ENCODE data around the gene CLEC10A. TPM values are rescaled to one million over a fixed set of nuclear protein-coding genes. Genes with fewer than 3 reads are reported as not detected.
A peak's percentile ranks its signal among the peaks of the same experiment; 100 is the strongest.

The CLEC10A gene
- total RNA-seq, 3 donors from 2014 or later: 2.8 to 15.8 (median 2.9) TPM

DNA sequence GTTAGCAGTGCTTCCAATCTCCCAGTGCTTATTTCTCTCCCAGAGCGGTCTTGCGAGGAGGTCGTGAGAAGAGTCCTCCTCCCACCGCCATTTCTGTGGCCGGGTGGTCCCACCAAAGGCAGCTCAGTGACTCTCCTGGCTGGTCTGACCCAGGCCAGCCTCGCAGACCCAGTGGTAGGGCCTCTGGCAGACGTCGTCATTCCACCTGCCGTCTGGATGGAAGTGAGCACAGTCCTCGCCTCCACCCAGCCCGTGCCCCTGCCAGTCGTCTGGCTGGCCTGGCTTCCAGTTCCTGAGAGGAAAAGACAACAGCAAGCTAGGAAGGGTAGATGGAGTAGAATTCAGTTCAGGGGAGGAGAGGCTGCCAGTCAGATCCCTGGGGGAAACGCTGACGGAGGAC, 5.1 kb downstream of the CLEC10A start:
- TF ChIP-seq, protein P1, sequence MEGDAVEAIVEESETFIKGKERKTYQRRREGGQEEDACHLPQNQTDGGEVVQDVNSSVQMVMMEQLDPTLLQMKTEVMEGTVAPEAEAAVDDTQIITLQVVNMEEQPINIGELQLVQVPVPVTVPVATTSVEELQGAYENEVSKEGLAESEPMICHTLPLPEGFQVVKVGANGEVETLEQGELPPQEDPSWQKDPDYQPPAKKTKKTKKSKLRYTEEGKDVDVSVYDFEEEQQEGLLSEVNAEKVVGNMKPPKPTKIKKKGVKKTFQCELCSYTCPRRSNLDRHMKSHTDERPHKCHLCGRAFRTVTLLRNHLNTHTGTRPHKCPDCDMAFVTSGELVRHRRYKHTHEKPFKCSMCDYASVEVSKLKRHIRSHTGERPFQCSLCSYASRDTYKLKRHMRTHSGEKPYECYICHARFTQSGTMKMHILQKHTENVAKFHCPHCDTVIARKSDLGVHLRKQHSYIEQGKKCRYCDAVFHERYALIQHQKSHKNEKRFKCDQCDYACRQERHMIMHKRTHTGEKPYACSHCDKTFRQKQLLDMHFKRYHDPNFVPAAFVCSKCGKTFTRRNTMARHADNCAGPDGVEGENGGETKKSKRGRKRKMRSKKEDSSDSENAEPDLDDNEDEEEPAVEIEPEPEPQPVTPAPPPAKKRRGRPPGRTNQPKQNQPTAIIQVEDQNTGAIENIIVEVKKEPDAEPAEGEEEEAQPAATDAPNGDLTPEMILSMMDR (IDR thresholded peaks at IDR 0.05): no peak
- TF ChIP-seq POLR2A (IDR thresholded peaks at IDR 0.05) (no peak), POLR2AphosphoS5 (IDR thresholded peaks at IDR 0.05) (no peak)
- H3K4me1 ChIP-seq: no peaks in the 10 kb centered on the region
- no peaks in the 10 kb centered on the region for H3K27me3 ChIP-seq
- no peaks in the 10 kb centered on the region for H3K9me3 ChIP-seq
- no peak overlapping the region for H3K27ac ChIP-seq
- DNase-seq (ENCODE audit: low spot score in 2 of 2): peak in 1 of 2 donors; percentile 19
- intact Hi-C loops (cut with DNase I; ENCODE audit: low total_unique reads): no loop called here
- H3K36me3 ChIP-seq: no peaks in the 10 kb centered on the region
- H3K4me3 ChIP-seq: no peak overlapping the region

DNA sequence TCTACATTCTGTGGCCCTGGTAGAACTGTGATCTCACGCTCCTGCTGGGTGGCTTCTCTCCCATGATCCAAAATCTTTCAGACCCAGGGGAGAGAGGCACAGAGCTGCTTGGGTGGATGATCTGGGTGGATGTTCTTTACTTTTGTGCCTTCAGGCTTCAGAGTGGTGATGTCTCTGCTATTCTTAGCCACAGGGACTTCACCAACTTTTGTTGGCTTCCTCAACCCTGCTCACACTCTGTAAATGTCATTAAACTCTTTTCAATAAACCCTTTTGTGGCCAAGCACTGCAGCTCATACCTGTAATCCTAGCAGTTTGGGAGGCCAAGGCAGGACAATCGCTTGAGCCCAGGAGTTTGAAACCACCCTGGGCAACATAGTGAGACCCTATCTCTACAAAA, 7.6 kb downstream of the CLEC10A start:
- Histone ChIP-seq H3K27ac (no peak overlapping the region), H3K4me1 (no peaks in the 10 kb centered on the region), H3K9me3 (peaks cover 10 to 14% of the 10 kb centered on the region in 2 donors), H3K36me3 (no peaks in the 10 kb centered on the region), H3K4me3 (no peak overlapping the region), H3K27me3 (no peaks in the 10 kb centered on the region)
- no peak for DNase-seq (ENCODE audit: low spot score in 2 of 2)
- TF ChIP-seq, protein P1 (IDR thresholded peaks at IDR 0.05): no peak
- no peak for TF ChIP-seq POLR2AphosphoS5 (IDR thresholded peaks at IDR 0.05)
- TF ChIP-seq POLR2A (IDR thresholded peaks at IDR 0.05): no peak
- intact Hi-C loops (cut with DNase I; ENCODE audit: low total_unique reads): no loop called here

DNA sequence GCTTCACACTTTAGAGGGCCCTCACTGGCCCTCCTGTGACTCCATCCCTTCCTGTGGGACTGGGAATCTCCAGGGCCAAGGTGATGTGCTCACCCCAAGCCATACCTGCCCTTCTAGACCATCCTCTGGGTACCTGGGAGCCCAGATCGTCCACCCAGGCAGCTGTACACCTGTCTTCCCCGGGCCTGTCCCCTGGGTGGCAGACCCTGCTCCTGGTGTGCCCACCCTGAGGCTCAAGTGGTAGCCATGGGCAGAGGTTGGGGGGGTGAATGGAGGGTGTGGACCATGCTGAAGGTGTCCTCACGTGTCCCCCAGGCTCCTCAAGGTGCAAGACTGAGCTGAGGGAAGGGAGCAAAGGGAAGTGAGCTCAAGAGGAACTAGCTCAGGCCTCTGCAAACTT, 9.3 kb downstream of the CLEC10A start:
- H3K27ac ChIP-seq: no peak overlapping the region
- TF ChIP-seq POLR2A (IDR thresholded peaks at IDR 0.05): no peak
- no peak for TF ChIP-seq POLR2AphosphoS5 (IDR thresholded peaks at IDR 0.05)
- TF ChIP-seq, protein P1 (IDR thresholded peaks at IDR 0.05): no peak
- no peaks in the 10 kb centered on the region for H3K27me3 ChIP-seq
- DNase-seq (ENCODE audit: low spot score in 2 of 2): no peak
- H3K4me3 ChIP-seq: no peak overlapping the region
- H3K36me3 ChIP-seq: no peaks in the 10 kb centered on the region
- intact Hi-C loops (cut with DNase I; ENCODE audit: low total_unique reads): no loop called here
- H3K4me1 ChIP-seq: no peaks in the 10 kb centered on the region
- H3K9me3 ChIP-seq: peaks cover 10 to 14% of the 10 kb centered on the region in 2 donors

DNA sequence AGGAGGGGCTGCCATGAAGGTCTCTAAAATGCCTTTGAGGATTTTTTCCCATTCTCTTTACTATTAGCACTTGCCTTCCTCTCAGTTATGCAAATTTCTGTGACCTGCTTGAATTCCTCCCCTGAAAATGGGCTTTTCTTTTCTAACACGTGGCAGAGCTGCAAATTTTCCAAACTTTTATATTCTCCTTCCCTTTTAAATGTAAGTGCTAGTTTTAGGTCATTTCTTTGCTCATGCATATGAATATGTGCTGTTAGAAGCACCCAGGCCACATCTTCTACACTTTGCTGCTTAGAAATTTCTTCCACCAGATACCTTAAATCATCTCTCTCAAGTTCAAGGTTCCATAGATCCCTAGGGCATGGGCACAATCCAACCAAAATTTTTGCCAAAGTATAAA, 11.8 kb downstream of the CLEC10A start:
- intact Hi-C loops (cut with DNase I; ENCODE audit: low total_unique reads): no loop called here
- DNase-seq (ENCODE audit: low spot score in 2 of 2): no peak
- peaks cover 10 to 14% of the 10 kb centered on the region in 2 donors for H3K9me3 ChIP-seq
- no peaks in the 10 kb centered on the region for H3K4me1 ChIP-seq
- no peaks in the 10 kb centered on the region for H3K36me3 ChIP-seq
- TF ChIP-seq POLR2AphosphoS5 (IDR thresholded peaks at IDR 0.05) (no peak), POLR2A (IDR thresholded peaks at IDR 0.05) (no peak)
- TF ChIP-seq, protein P1 (IDR thresholded peaks at IDR 0.05): no peak
- H3K4me3 ChIP-seq: no peak overlapping the region
- H3K27me3 ChIP-seq: no peaks in the 10 kb centered on the region
- no peak overlapping the region for H3K27ac ChIP-seq

DNA sequence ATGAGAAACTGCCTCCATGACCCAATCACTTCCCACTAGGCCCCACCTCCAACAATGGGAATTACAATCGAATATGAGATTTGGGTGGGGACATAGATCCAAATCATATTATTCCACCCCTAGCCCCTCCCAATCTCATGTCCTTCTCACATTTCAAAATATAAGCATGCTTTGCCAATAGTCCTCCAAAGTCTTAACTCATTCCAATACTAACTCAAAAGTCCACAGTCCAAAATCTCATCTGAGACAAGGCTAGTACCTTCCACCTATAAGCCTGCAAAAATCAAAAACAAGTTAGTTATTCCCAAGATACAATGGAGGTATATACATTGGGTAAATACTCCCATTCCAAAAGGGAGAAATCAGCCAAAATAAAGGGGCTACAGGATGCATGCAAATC, 12.9 kb downstream of the CLEC10A start:
- DNase-seq (ENCODE audit: low spot score in 2 of 2): no peak
- no peak overlapping the region for H3K4me3 ChIP-seq
- H3K9me3 ChIP-seq: peaks cover 10 to 14% of the 10 kb centered on the region in 2 donors
- H3K27me3 ChIP-seq: no peaks in the 10 kb centered on the region
- intact Hi-C loops (cut with DNase I; ENCODE audit: low total_unique reads): no loop called here
- H3K4me1 ChIP-seq: no peaks in the 10 kb centered on the region
- H3K36me3 ChIP-seq: no peaks in the 10 kb centered on the region
- no peak overlapping the region for H3K27ac ChIP-seq
- TF ChIP-seq, protein P1 (IDR thresholded peaks at IDR 0.05): no peak
- no peak for TF ChIP-seq POLR2AphosphoS5 (IDR thresholded peaks at IDR 0.05)
- no peak for TF ChIP-seq POLR2A (IDR thresholded peaks at IDR 0.05)
